Stimulated activated naive CD4-positive, alpha-beta T cell treated with Interleukin-2 at 50 U/mL for 16 hours (primary cell): ENCODE measurements around the gene CCDC85C.
A peak's percentile ranks its signal among the peaks of the same experiment; 100 is the strongest.
"Not testable (repeated sequence)": the region's sequence is repeated elsewhere in the genome, so short reads cannot be mapped to it uniquely, and the experiment has no call there.

ENCODE experiments used
- DNase-seq: peaks from one replicate; lab custom pipeline; 2025; lab: John Stamatoyannopoulos, UW

CCDC85C gene

DNA sequence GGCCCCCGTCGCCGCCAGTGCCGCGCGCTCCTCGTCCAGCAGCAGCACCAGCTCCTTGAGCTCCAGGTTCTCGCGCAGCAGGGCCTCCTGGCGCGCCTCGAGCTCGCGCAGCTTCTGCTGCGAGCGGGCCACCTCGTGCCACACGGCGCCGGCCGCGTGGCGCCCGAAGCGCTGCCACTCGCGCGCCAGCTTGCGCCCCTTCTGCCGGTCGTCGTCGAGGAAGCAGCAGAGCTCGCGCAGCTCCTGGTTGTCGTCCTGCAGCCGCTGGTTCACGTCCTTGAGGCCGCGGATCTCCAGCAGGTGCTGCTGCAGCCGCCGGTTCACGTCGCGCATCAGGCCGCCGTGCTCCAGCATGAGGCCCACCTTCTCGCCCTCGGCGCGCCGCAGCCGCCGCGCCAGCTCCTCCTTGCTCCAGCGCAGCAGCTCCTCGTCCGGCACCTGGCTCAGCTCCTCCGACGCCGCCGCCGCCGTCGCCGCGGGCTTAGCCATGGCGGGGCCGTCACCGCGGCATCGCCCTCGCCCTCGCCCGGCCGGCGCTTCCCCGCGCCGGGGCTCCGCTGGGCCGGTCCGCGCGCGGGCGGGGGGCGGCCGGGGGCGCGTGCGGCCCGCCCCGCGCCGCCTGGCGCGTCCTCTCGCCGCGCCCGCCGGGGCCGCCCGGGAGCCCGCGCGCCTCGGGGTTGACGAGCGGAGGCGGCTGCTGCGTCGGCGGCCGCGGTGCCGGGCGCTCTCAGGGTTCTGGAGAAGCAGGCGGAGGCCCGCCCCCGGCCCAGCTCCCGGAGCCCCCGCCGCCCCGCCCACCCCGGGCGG is at the start of gene CCDC85C:
Gene CCDC85C, minus strand, starts transcription at position 737 of the 807 bp plus-strand sequence. Its CDS starts 248 bp downstream, at position 489.
- DNase-seq = peak; percentile 53

GRCh38 chr14:99651953-99652746 is 48.1 kb upstream of the CCDC85C start:
- DNase-seq = no peak

DNA sequence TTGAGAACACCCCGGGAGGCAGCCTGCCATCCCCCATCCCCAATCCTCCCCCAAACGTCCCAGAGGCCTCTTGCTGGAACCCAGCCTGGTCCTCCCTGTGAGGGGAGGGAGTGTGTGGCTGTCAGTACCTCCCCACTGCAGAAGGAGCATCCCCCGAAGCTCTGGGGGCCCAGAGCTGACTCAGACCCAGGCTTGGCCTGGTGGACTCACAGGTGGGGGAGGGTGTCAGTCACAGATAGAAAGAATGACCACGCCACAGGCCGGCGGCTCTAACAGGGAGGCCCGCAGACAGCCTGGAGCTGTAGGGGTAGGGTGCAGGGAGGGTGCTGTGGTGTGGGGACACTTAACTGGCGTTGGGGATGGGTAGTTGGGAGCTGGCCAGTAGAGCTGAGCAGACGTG is 46.2 kb upstream of the CCDC85C start:
- no peak for DNase-seq

- DNase-seq = no peak
Observed at GRCh38 chr14:99649643-99650042, 45.6 kb upstream of the CCDC85C start.

- DNase-seq = no peak
Observed at GRCh38 chr14:99649219-99649618, 45.2 kb upstream of the CCDC85C start.

GRCh38 chr14:99648027-99648784 is 44.2 kb upstream of the CCDC85C start:
- DNase-seq = no peak

GRCh38 chr14:99647411-99647810 is 43.4 kb upstream of the CCDC85C start:
- DNase-seq = no peak

DNA sequence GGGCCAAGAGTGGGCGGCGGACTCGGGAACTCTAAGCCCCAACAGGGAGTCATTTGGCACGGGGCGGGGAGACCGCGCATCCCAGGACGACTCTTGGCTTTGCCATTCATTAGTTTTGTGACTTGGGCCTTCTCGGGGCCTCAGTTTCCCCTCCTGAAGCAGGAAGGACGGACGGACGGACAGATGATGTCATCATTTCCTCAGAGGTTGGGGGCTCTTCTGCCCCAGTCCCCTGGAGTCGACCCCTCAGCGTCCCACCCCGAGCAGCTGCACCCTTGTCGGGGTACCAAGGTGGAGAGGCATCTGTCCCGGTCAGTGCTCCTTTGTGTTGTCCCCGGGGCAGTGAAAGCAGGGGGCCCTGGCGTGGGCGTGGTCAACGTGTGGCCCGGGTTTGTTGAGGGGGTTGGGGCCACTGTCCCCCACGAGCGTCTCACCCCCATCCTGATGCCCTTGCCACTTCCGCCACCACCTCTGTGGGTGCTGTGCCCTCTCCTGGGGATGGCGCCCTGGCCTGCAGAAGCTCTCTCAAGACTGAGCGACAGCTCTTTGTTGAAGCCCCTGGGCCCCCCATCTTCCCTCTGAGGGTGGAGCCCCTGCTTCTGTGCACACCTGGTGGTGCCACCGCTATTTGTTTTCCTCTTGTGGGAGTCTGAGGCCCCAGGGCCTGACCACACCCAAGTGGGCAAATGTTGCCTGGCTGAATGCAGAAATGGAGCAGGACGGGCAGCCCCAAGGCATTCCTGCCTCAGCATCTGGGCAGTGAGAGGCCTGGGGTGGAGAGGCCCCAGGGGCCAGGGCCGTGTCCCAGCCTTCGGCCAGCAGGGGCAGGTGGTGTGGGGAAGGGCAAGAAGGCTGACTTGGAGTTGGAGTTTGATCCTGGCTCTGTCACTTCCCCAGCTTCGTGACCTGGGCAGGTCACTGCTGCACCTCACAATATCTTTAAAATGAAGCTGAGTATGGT is 41.8 kb upstream of the CCDC85C start:
- DNase-seq = no peak

GRCh38 chr14:99644723-99645544 is 40.9 kb upstream of the CCDC85C start, which contains the start of gene HHIPL1:
Gene HHIPL1 (plus strand): TSS chr14:99645129. CDS start chr14:99645208, 79 bp downstream.
- DNase-seq = no peak

DNA sequence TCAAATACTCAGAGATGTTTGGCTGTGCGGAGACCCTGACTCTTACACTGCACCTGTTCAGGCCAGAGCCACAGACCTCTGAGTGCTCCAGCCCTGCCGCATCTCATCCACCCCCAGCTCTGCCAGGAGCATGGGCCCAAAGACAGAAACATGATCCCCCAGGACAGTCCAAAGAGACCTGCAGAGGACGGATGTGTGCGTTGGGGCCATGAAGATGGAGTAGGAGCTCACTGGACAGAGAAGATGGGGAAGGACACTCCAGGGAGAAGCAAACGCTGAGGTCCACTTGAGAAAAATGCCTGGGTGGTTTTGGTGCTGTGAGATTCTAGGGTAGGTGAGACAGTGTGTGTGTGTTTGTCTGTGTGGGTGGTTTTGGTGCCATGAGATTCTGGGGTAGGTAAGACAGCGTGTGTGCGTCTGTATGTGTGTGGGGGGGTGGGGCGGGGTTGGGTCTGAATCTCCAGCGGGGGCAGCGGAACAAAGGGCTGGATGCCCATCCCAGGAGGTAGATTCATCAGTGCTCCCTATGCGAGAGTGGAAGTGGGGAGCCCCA is 40.1 kb upstream of the CCDC85C start:
- no peak for DNase-seq

DNA sequence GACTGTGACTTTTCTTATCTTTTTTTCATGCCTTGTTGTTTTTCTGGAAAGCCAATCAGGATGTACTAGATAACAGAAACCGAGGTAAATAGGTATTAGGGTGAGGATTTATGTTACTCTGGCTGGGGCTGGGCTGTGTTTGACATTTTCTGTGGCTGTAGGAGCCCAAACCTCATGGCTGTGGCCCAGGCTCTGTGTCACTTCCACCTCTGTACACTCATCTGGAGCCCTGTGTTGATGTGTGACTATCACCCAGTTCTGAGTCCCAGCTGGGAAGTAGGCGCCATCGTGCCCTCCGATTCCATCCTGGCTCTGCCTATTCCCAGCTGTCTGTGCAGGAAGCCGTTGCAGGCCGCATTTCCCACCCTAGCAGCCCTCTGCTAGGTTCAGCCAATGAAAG is 39.3 kb upstream of the CCDC85C start:
- no peak for DNase-seq

DNA sequence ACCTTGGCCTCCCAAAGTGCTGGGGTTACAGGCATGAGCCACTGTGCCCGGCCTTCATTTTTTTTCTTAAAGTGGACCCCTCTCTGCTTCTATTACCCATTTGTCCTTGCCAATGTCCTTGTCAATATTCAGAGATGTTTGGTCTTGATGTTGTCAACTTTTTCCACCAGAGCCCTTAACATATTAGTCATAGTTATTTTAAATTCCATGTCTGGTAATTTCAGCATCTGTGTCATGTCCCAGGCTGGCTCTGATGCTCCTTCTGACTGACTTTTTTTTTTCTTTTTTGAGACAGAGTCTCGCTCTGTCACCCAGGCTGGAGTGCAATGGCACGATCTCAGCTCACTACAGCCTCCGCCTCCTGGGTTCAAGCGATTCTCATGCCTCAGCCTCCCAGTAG is 38.8 kb upstream of the CCDC85C start:
- DNase-seq = not testable (repeated sequence)

GRCh38 chr14:99637624-99638023 is 33.6 kb upstream of the CCDC85C start:
- DNase-seq = no peak

- DNase-seq = no peak
Observed at GRCh38 chr14:99636487-99636886, 32.5 kb upstream of the CCDC85C start.

DNA sequence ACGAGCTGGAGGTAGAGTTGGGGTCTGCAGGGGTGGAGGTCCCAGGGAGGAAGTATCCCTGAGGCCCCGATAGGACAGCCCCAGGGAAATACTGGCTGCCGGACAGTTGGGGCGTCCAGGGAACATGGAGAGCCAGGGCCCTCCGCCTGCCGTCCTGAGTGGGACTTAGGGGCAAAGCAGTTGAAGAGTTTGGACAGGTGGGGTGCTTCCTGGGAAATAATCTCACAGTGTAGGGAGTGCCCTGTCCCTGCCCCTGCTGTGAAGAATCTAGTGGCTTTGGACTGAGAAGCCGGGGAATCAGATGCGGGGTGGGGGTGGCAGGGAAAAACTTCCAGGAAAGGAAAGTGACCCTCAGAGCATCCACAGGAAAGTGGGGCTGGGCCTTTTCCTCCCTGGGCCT is 31.1 kb upstream of the CCDC85C start:
- no peak for DNase-seq

DNA sequence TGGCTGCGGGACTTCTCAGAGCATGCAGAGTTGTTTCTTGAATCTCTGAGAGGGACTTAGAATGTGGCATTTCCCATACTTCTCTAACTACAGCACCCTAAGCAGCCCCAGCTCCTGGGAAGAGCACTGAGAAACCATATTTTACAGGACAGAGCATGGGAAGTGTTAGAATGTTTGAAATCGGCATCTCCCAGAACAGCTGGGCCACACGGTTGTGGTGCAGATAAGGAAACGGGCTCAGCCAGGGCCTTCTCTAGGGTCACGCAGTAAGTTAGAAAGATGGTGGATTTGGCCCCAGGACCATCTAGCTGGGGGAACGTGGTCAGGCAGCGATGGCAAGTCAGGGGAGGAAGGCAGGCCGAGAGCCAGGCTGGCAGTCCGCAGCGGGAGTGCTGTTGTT is 30.4 kb upstream of the CCDC85C start:
- no peak for DNase-seq

DNA sequence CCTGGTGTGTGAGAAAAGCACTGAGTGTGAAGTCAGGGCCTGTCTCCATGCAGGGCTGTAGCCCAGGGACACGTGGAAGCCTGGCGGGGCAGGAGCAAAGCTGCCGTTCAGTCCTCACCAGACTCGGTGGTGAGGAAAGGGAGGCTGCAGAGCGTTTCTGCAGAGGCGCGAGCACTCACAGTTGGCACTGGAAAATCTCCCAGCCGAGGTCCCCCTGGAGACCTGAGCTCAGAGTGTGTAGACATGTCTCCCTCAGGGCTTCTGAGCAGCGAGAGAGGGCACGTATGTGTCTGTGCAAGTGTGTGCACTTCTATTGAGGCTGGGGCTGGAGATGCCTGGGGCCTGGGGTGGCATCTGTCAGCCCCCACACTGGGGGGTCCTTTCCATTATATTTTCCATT is 29.9 kb upstream of the CCDC85C start:
- DNase-seq = no peak

DNA sequence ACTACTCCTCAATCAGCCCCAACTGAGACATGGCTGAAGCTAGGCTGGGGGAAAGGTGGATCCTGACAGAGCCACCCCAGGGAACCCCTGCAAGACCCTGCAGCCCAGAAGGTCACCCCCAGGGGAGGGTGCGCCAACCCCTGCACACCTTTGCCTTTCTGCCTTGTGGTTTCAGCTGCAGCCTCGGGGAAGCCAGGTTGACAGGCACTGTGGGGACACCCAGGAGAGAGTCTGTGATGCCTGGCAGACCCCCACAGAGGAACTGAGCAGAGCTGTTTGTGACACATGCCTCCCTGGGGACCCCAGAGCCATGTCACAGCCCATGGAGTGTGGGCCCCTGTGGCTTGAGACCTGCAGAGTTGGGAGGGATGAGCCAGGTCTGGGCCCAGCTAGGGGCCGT is 29.1 kb upstream of the CCDC85C start:
- DNase-seq = no peak

DNA sequence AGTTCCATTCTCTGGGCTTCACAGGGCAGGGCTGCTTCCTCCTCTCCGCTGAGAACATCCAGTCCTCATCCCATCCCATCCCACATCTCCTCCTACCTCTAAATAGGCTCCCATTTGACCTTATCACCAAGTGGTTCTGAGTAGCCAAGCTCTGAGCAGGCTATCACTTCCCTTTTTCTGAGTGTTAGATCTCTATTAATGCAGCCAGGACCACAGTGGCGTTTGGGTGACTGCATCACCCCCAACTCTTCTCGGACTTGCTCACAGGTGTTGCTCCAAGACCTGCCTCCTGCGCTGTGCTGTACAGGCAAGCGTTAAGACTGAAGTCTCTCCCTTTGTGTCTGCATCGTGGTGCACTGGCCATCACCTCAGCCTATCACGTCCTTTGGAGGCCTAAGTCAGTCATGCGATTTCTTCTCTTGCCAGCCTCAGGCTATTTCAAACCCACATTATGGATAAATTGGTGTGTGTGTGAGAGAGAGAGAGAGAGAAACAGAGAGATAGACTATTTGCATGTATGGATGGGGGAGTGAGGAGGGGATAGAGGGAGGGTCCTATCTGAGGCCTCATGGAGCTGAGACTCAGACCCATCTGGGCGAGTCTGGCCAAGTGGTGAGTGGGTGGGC is 28.5 kb upstream of the CCDC85C start:
- no peak for DNase-seq

GRCh38 chr14:99630202-99630601 is 26.2 kb upstream of the CCDC85C start:
- no peak for DNase-seq
